Fibroblast of mammary gland (primary cell): ENCODE measurements around the gene RASAL1.

Source experiments
- DNase-seq: peaks from one replicate; pipeline ENCODE4 v3.0.0-alpha.2; 2010; ENCODE audit warnings: low read depth
- H3K4me3 ChIP-seq: 2 replicates; pipeline ENCODE4 v1.5.1; 2011; ENCODE audit warnings: low read depth, mild to moderate bottlenecking, low read length, moderate library complexity; ENCODE audit not compliant: control insufficient read depth
- TF ChIP-seq, protein P1 (sequence below): conservative IDR thresholded peaks from 2 replicates; pipeline ENCODE4 v1.5.1; 2011; ENCODE audit warnings: low read depth, low read length, inconsistent platforms; ENCODE audit not compliant: control insufficient read depth, insufficient read depth

The RASAL1 gene

DNA sequence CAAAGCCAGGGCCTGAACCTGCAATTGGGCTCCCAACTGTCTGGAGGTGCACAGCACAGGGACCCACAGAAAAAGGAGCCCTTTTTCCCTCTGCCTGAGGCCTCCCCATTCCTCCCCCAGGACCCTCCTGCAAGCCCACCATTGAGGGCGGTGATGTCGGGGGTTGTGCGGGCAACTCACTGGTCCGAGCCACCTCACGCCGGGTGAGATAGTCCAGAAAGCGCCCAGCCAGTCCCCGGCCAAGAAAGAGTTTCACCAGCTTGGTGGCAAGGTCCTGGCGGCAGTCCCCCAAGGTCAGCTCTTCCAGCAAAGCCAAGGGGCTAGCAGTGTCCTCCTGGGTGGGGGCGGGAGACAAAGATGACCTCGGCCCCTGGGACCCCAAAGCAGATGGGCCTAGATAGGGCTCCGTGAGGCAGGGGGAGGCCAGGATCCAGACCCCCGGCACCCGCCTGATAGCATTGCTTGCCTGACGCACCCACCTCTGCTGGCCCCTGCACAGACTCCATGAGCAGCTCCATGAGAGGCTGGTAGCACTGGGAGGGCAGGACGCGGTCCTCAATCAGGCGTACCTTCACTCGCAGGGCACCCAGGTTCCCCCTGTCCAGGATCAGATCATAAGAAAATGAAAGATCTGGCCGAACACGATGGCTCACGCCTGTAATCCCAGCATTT is 20.0 kb downstream of the RASAL1 start:
- no peak for DNase-seq
- TF ChIP-seq, protein P1, sequence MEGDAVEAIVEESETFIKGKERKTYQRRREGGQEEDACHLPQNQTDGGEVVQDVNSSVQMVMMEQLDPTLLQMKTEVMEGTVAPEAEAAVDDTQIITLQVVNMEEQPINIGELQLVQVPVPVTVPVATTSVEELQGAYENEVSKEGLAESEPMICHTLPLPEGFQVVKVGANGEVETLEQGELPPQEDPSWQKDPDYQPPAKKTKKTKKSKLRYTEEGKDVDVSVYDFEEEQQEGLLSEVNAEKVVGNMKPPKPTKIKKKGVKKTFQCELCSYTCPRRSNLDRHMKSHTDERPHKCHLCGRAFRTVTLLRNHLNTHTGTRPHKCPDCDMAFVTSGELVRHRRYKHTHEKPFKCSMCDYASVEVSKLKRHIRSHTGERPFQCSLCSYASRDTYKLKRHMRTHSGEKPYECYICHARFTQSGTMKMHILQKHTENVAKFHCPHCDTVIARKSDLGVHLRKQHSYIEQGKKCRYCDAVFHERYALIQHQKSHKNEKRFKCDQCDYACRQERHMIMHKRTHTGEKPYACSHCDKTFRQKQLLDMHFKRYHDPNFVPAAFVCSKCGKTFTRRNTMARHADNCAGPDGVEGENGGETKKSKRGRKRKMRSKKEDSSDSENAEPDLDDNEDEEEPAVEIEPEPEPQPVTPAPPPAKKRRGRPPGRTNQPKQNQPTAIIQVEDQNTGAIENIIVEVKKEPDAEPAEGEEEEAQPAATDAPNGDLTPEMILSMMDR, result no peak
- no peak overlapping the region for H3K4me3 ChIP-seq

DNA sequence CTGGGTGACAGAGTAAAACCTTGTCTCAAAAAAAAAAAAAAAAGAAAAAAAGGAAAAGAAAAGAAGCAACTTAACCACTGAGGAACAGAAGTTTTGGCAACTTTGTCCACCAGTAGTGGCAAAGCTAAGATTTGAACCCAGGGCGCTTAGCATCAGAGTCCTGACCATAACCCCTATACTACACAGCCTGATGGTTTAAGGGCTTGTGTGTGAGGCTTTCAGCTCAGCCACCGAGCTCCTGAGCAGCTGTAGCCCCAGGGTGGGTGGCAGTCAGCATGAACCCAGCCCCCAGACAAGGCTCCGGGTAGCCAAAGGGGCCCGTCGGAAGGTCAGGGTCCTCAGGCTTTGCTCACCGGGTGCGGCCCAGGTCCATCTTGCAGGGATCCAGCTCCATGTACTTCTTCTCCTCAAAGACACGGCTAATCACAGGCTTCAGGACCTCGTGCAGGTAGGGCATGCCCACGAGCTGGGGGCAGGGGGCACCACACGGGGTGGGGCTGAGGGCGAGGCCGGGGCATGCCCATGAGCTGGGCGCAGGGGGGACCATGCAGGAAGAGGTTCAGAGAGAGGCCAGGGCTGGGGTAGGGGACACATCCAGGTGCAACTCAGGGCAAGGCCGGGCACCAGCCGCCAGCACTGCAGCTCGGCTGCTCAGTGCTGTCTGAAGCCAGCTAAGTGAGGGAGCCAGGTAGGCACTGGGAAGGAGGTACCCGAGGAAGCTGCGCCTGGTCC is 20.9 kb downstream of the RASAL1 start:
- peak; percentile 7 for DNase-seq
- TF ChIP-seq, protein P1, result no peak
- H3K4me3 ChIP-seq, result no peak overlapping the region

DNA sequence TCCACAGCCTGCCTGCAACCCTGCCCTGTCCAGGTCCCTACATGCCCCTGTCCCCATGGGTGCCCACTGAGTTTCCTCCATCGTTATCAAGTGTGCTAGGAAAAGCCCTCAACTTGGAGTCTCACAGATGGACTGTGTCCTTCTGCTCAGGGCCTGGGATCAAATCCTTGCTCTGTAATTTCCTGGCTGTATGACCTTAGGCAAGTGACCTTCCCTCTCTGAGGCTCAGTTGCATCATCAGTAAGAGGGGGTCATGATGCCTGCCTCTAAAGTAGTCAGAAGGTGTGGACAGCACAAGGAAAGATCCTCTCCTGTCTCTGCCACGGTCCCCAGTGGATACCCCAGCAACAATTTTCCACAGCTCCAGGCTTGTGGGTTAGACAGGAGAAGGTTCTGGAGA is 22.2 kb downstream of the RASAL1 start:
- no peak overlapping the region for H3K4me3 ChIP-seq
- no peak for DNase-seq
- TF ChIP-seq, protein P1, result no peak

DNA sequence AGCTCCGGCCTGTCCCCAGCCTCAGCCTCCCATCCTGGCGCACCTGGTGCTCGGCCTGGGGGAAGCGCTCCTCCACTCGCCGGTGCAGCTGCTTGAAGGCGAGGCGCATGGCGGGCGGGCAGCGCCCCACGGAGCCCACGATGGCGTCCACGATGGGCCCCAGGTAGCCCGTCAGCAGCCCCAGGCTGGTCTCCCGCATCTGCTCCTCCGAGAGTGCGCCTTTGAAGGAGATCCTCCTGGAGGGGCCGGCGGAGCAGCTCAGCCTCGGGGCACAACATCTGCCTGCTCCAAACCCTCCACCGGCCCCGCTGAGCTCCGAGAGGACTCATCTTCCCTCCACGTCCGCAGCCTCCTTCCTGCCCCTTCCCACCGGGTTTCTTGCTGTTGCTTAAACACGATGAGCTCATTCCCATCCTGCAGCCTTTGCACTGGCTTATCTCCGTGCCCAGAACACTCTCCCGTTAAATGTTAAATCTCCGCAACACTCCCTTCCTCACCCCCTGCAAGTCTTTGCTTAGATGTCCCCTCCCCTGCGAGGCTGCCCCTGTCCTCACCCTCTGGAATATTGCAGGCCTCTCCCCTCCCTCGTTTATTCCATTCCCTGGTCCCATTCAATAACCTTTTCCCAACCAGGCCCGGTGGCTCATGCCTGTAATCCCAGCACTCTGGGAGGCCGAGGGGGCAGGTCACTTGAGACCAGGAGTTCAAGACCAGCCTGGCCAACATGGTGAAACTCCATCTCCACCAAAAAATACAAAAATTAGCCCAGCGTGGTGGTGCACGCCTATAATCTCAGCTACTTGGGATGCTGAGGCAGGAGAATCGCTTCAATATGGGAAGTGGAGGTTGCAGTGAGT is 23.3 kb downstream of the RASAL1 start:
- no peak overlapping the region for H3K4me3 ChIP-seq
- DNase-seq, result no peak
- TF ChIP-seq, protein P1, result no peak

DNA sequence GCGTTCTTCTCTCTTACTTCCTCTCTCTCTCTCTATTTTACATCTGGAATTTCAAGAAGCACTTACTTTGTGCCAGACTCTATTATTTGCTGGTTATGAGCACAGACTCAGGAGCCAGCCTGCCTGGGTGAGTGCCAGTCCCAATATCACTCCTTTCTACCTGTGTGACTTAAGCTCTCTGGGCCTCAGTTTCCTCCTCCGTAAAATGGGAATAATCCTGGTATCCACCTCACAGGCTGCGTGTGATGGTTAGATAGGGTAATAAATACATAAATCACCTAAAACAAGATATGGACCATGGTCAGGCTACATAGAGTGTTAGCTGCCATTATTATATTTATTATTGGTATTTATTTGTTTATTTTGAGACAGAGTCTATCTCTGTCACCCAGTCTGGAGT is 24.3 kb downstream of the RASAL1 start:
- DNase-seq, result no peak
- TF ChIP-seq, protein P1, result no peak
- no peak overlapping the region for H3K4me3 ChIP-seq

DNA sequence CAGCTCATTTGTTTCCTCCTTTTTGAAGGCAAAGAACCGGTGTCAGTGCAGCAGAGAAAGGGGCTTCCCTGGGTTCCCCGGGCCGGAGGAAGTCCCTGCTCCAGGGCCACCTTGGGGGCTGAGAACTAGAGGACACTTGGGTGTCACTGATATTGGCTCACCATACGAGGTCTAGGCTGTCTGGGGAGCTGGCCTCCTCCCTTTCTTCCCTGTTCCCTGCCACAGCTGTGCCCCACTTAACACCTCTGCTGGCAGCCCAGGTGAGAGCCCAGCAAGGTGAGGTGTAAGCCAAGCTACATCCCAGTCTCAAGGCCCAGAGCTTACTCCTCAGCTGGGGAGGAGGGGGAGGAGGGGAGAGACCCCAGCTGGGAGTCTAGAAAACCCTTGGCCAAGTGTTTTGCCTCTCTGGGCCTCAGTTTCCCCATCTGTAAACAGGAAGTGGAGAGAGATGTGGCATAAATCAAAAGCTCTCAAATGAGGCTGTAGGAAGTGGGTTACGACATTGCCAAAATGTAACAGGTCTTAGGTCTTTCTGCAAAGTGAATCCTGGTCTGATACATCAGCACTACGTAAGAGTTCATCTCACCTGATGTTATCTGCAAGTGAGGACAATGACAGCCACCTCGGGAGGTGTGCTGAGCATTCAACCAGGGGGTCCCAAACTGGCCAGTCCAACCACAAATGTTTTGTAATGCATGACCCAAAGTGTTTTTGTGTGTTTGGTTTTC is 25.5 kb downstream of the RASAL1 start:
- no peak for DNase-seq
- H3K4me3 ChIP-seq, result no peak overlapping the region
- TF ChIP-seq, protein P1, result no peak
